Gastroesophageal sphincter (tissue), 3 donors: ENCODE measurements around the gene ZNF415.

Experiments
- CTCF ChIP-seq, 4 experiments: fragments of 200-600 bp in 2 of 4; fragments of 450-650 bp in 2 of 4; sonication (generic) in 1 of 4; IDR thresholded peaks; one replicate each; pipeline ENCODE4 v1.5.1; 2017 to 2019; ENCODE audit warnings: antibody characterized with exemption in 4 of 4, mild to moderate bottlenecking in 2 of 4, moderate library complexity in 2 of 4
- POLR2AphosphoS5 ChIP-seq: sonication (generic); formaldehyde crosslinking; IDR thresholded peaks from one replicate; pipeline ENCODE4 v1.6.1; 2017; ENCODE audit warnings: antibody characterized with exemption

- TF ChIP-seq CTCF (IDR thresholded peaks at IDR 0.05) (no peak), POLR2AphosphoS5 (no peak)
Observed at GRCh38 chr19:53136432-53136831, 3.7 kb upstream of the ZNF415 start.
